Activated T-helper 1 cell treated with Interleukin-2 at 50 U/mL for 16 hours (primary cell): ENCODE data around the gene FN3KRP.

Source experiments
- DNase-seq: peaks from one replicate; pipeline ENCODE4 v3.0.0-alpha.2; 2020; ENCODE audit warnings: low read depth

Gene FN3KRP

GRCh38 chr17:82709676-82710498, 6.6 kb upstream of the FN3KRP start:
- no peak for DNase-seq

- no peak for DNase-seq
Observed at GRCh38 chr17:82710499-82711232, 5.8 kb upstream of the FN3KRP start.

GRCh38 chr17:82713071-82713723, 3.3 kb upstream of the FN3KRP start:
- no peak for DNase-seq

GRCh38 chr17:82718986-82719685, 2.6 kb downstream of the FN3KRP start:
- DNase-seq: no peak

- no peak for DNase-seq
Observed at GRCh38 chr17:82720204-82720603, 3.7 kb downstream of the FN3KRP start.

- no peak for DNase-seq
Observed at GRCh38 chr17:82722341-82723013, 6.0 kb downstream of the FN3KRP start.

- DNase-seq: no peak
Observed at GRCh38 chr17:82723169-82723807, 6.8 kb downstream of the FN3KRP start.

- no peak for DNase-seq
Observed at GRCh38 chr17:82726427-82726826, 9.9 kb downstream of the FN3KRP start.

- DNase-seq: no peak
Observed at GRCh38 chr17:82729479-82730260, 13.2 kb downstream of the FN3KRP start.

GRCh38 chr17:82732118-82732743, 15.7 kb downstream of the FN3KRP start:
- DNase-seq: no peak

GRCh38 chr17:82734987-82735866, 18.7 kb downstream of the FN3KRP start, which contains the start of gene FN3K:
FN3K (plus strand) TSS chr17:82735615; CDS start chr17:82735637, 22 bp downstream.
- no peak for DNase-seq

GRCh38 chr17:82736511-82737185, 20.1 kb downstream of the FN3KRP start:
- no peak for DNase-seq

- no peak for DNase-seq
Observed at GRCh38 chr17:82737967-82738877, 21.7 kb downstream of the FN3KRP start.

- DNase-seq: no peak
Observed at GRCh38 chr17:82740906-82741759, 24.6 kb downstream of the FN3KRP start.

- no peak for DNase-seq
Observed at GRCh38 chr17:82743344-82744219, 27.1 kb downstream of the FN3KRP start.
